B cell (primary cell): ENCODE data around the gene AFF2. TPM values are rescaled to one million over a fixed set of nuclear protein-coding genes. Genes with fewer than 3 reads are reported as not detected.

Source experiments
- ATAC-seq: fragments of 200-7000 bp; cut with Tn5 transposase; one replicate; pipeline ENCODE4 v1.10.0; 2021; ENCODE audit warnings: low read depth, mild to moderate bottlenecking, moderate number of reproducible peaks, moderate library complexity
- CTCF ChIA-PET: fragments of 350-600 bp; sonication (Branson Sonifier 250); formaldehyde crosslinking; loops from one replicate; lab custom pipeline; 2021; ENCODE audit warnings: antibody characterized with exemption, inconsistent platforms; lab: Charles Lee
- POLR2A ChIA-PET: fragments of 350-600 bp; sonication (Branson Sonifier 250); formaldehyde crosslinking; loops from one replicate; lab custom pipeline; 2021; ENCODE audit warnings: antibody characterized with exemption; lab: Charles Lee
- DNase-seq: peaks from one replicate; pipeline ENCODE4 v3.0.0; 2013
- H2AFZ ChIP-seq: 2 replicates; pipeline ENCODE4 v1.6.1; 2012; ENCODE audit warnings: mild to moderate bottlenecking, low read depth, low read length; ENCODE audit not compliant: insufficient read depth, poor library complexity, severe bottlenecking
- H3K27ac ChIP-seq, 2 donors: 1 replicate in 1 of 2; 2 replicates in 1 of 2; pipeline ENCODE4 v1.5.1; 2012 to 2013; ENCODE audit warnings: low read length in 2 of 2, mild to moderate bottlenecking in 2 of 2, moderate library complexity in 1 of 2
- H3K27me3 ChIP-seq, 4 experiments: fragments of 200-600 bp in 1 of 4; sonication (generic) in 1 of 4; replicated peaks in 1 of 4; 1 replicate in 2 of 4; 2 replicates in 2 of 4; pipeline versions ENCODE4 v1.6.1 to v1.7.0; 2013 to 2016; ENCODE audit warnings: low read length in 3 of 4, mild to moderate bottlenecking in 2 of 4, mixed read lengths in 1 of 4, moderate library complexity in 1 of 4; ENCODE audit not compliant: insufficient read depth in 4 of 4, control insufficient read depth in 3 of 4; ENCODE audit errors: control extremely low read depth in 1 of 4
- H3K36me3 ChIP-seq, 2 experiments: replicated peaks in 1 of 2; 1 replicate in 1 of 2; 2 replicates in 1 of 2; pipeline versions ENCODE4 v1.6.1 to v1.7.1; 2013; ENCODE audit warnings: low read length in 1 of 2; ENCODE audit not compliant: insufficient read depth in 2 of 2, control insufficient read depth in 1 of 2; ENCODE audit errors: control extremely low read depth in 1 of 2, extremely low read depth in 1 of 2
- H3K4me1 ChIP-seq, 2 donors: fragments of 200-600 bp in 1 of 2; sonication (generic) in 1 of 2; 1 replicate in 1 of 2; 2 replicates in 1 of 2; pipeline versions ENCODE4 v1.5.1 to v1.6.1; 2013 to 2017; ENCODE audit warnings: low read length in 2 of 2; ENCODE audit not compliant: control insufficient read depth in 2 of 2, insufficient read depth in 2 of 2
- H3K4me2 ChIP-seq: replicated peaks from 2 replicates; pipeline ENCODE3; 2012; ENCODE audit warnings: mild to moderate bottlenecking, low read depth, low read length; ENCODE audit not compliant: poor library complexity, severe bottlenecking
- H3K4me3 ChIP-seq, 5 experiments: fragments of 200-600 bp in 1 of 5; sonication (generic) in 1 of 5; 1 replicate in 3 of 5; 2 replicates in 2 of 5; pipeline versions ENCODE4 v1.5.1 to v1.7.0; 2011 to 2016; ENCODE audit warnings: low read length in 4 of 5, mild to moderate bottlenecking in 4 of 5, low read depth in 2 of 5, control low read depth in 1 of 5, moderate library complexity in 1 of 5; ENCODE audit not compliant: insufficient read depth in 1 of 5; ENCODE audit errors: control extremely low read depth in 1 of 5, extremely low read depth in 1 of 5
- H3K79me2 ChIP-seq: fragments of 200-600 bp; sonication (generic); one replicate; pipeline ENCODE4 v1.6.0; 2016; ENCODE audit warnings: low read length; ENCODE audit not compliant: control insufficient read depth, insufficient read depth
- H3K9ac ChIP-seq: fragments of 200-600 bp; sonication (generic); 2 replicates; pipeline ENCODE4 v1.6.1; 2017; ENCODE audit warnings: mild to moderate bottlenecking, low read length, moderate library complexity
- H3K9me3 ChIP-seq, 3 donors: one replicate each; pipeline versions ENCODE4 v1.6.1 to v1.7.1; 2013; ENCODE audit warnings: low read length in 2 of 3; ENCODE audit not compliant: control insufficient read depth in 2 of 3, insufficient read depth in 1 of 3; ENCODE audit errors: control extremely low read depth in 1 of 3
- H4K20me1 ChIP-seq: 2 replicates; pipeline ENCODE4 v1.6.0; 2012; ENCODE audit warnings: mild to moderate bottlenecking, low read length; ENCODE audit not compliant: insufficient read depth, control insufficient read depth, poor library complexity, severe bottlenecking
- H3K27ac Mint-ChIP-seq: one replicate; pipeline ENCODE4 v1.8.0; 2021; ENCODE audit warnings: mixed read lengths
- H3K27me3 Mint-ChIP-seq: one replicate; pipeline ENCODE4 v1.8.0; 2021; ENCODE audit warnings: mixed read lengths
- H3K4me1 Mint-ChIP-seq: one replicate; pipeline ENCODE4 v1.8.0; 2021; ENCODE audit warnings: mixed read lengths
- H3K4me3 Mint-ChIP-seq: one replicate; pipeline ENCODE4 v1.8.0; 2021; ENCODE audit warnings: mixed read lengths
- H3K9me3 Mint-ChIP-seq: one replicate; pipeline ENCODE4 v1.8.0; 2022; ENCODE audit warnings: mixed read lengths; ENCODE audit not compliant: insufficient read depth
- EZH2 ChIP-seq: IDR thresholded peaks from 2 replicates; pipeline ENCODE4 v1.6.1; 2012; ENCODE audit warnings: borderline replicate concordance, low read depth, mild to moderate bottlenecking, moderate library complexity, low read length; ENCODE audit not compliant: insufficient read depth, poor library complexity, severe bottlenecking
- WGBS: methylation state at CpG from one replicate; pipeline ENCODE4 v1.1.5; 2013; ENCODE audit warnings: missing lambda C conversion rate; ENCODE audit not compliant: insufficient coverage; 5-methylcytosine and 5-hydroxymethylcytosine counted together
- intact Hi-C: fragments of 100-400 bp; cut with micrococcal nuclease; formaldehyde crosslinking; loops from one replicate; pipeline ENCODE4 v1.10.0; 2022
- polyA plus RNA-seq: library from polyadenylated mRNA; depleted of rRNA; stranded (reverse); fragments of >200 nt; gene quantifications from 2 replicates; pipeline ENCODE4 v1.2.3, GENCODE V29; 2012
- total RNA-seq, 2 donors: library from RNA; stranded (reverse); fragments of 120-200 nt in 1 of 2; gene quantifications; 1 replicate in 1 of 2; 2 replicates in 1 of 2; pipeline versions ENCODE4 v1.2.3 to v1.2.4, GENCODE V29; 2013 to 2022
- TF ChIP-seq, protein P1 (sequence below): fragments of 200-600 bp; IDR thresholded peaks from one replicate; pipeline ENCODE4 v1.8.0; 2022; ENCODE audit warnings: antibody characterized with exemption, mild to moderate bottlenecking

Gene AFF2
- total and polyA plus RNA-seq, 2 donors (not counting 1 experiment from before 2014, with no cell fraction given), result 0.06 to 12.0 TPM

DNA sequence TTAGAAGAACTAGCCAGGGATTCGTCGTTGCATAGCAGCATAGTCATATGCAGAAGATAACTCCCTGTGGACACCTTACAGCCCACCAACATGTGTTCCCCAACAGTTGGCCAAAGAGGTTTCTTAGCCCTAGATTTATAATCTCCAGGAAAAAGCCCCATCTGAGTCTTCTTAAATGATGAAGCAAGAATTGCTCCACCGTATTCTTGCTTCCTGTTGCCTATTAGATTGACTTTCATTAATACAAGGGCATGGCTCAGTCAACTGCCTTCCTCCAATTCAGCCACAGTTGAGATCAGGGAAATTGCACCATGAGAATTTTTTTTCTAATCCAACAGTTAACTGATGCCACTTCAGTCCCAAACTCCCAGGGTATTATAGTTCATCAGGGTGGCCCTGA, 5.2 kb upstream of the AFF2 start:
- peaks cover 0 to 1% of the 10 kb centered on the region in 2 donors for H3K4me1 ChIP-seq
- ChIA-PET POLR2A (no interaction called here), CTCF (no interaction called here)
- no peak overlapping the region for H3K9ac ChIP-seq
- no peaks in the 10 kb centered on the region for H3K9me3 ChIP-seq
- Mint-ChIP-seq H3K27ac (no peak overlapping the region), H3K9me3 (no peaks in the 10 kb centered on the region), H3K27me3 (no peaks in the 10 kb centered on the region), H3K4me1 (no peaks in the 10 kb centered on the region), H3K4me3 (no peak overlapping the region)
- no peaks in the 10 kb centered on the region for H3K79me2 ChIP-seq
- no peak for TF ChIP-seq EZH2
- TF ChIP-seq, protein P1, sequence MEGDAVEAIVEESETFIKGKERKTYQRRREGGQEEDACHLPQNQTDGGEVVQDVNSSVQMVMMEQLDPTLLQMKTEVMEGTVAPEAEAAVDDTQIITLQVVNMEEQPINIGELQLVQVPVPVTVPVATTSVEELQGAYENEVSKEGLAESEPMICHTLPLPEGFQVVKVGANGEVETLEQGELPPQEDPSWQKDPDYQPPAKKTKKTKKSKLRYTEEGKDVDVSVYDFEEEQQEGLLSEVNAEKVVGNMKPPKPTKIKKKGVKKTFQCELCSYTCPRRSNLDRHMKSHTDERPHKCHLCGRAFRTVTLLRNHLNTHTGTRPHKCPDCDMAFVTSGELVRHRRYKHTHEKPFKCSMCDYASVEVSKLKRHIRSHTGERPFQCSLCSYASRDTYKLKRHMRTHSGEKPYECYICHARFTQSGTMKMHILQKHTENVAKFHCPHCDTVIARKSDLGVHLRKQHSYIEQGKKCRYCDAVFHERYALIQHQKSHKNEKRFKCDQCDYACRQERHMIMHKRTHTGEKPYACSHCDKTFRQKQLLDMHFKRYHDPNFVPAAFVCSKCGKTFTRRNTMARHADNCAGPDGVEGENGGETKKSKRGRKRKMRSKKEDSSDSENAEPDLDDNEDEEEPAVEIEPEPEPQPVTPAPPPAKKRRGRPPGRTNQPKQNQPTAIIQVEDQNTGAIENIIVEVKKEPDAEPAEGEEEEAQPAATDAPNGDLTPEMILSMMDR, result no peak
- DNase-seq (no peak), ATAC-seq (no peak)
- intact Hi-C loops, result no loop called here
- H3K4me3 ChIP-seq, result no peak overlapping the region
- H4K20me1 ChIP-seq, result no peaks in the 10 kb centered on the region
- no peak overlapping the region for H3K4me2 ChIP-seq
- no peak overlapping the region for H2AFZ ChIP-seq
- no peaks in the 10 kb centered on the region for H3K27me3 ChIP-seq
- H3K27ac ChIP-seq, result no peak overlapping the region
- WGBS, result no CpG with 5 or more reads among the region's 3 CpGs
- H3K36me3 ChIP-seq, result no peaks in the 10 kb centered on the region

DNA sequence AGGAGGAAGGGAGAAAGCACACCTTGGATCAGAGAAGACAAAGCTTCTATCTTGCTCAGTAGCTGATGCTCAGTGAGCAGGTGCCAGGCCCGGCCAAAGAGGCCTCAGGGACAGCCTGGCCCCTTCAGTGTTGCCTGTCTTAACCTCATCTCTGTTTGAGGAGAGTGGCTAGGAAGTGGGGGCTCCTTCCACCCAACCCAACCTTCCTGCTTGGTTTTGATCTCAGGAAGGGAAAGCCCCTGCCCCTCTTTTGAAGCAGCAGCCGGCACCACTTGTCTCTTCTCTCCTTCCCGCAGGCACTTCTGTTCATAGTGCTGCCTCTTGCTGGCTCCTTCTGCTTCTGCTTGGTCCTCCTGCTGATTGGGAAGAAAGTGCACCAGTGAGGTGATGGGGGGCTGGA, 2.4 kb upstream of the AFF2 start:
- TF ChIP-seq, protein P1, result no peak
- no peak for TF ChIP-seq EZH2
- Histone ChIP-seq H3K4me1 (peaks cover 10 to 16% of the 10 kb centered on the region in 2 donors), H3K36me3 (no peaks in the 10 kb centered on the region), H3K79me2 (no peaks in the 10 kb centered on the region), H2AFZ (no peak overlapping the region), H3K27ac (no peak overlapping the region), H4K20me1 (no peaks in the 10 kb centered on the region), H3K27me3 (peaks cover 0 to 16% (median 5%) of the 10 kb centered on the region in 4 experiments), H3K9me3 (no peaks in the 10 kb centered on the region), H3K4me3 (no peak overlapping the region), H3K4me2 (no peak overlapping the region), H3K9ac (no peak overlapping the region)
- no peak overlapping the region for H3K4me3 Mint-ChIP-seq
- no peak overlapping the region for H3K27ac Mint-ChIP-seq
- no peaks in the 10 kb centered on the region for H3K9me3 Mint-ChIP-seq
- intact Hi-C loops, result no loop called here
- H3K27me3 Mint-ChIP-seq, result peaks cover 2% of the 10 kb centered on the region
- WGBS, result 40% methylated on average over 1 of the region's 3 CpGs
- ATAC-seq, result no peak
- H3K4me1 Mint-ChIP-seq, result peaks cover 8% of the 10 kb centered on the region
- POLR2A ChIA-PET, result no interaction called here
- DNase-seq, result no peak
- CTCF ChIA-PET, result no interaction called here
